ENCODE measurements around the gene KHDRBS2.

Gene KHDRBS2

GRCh38 chr6:62009445-62009844, 276.6 kb downstream of the KHDRBS2 start:
- DNase-seq = no peak

DNA sequence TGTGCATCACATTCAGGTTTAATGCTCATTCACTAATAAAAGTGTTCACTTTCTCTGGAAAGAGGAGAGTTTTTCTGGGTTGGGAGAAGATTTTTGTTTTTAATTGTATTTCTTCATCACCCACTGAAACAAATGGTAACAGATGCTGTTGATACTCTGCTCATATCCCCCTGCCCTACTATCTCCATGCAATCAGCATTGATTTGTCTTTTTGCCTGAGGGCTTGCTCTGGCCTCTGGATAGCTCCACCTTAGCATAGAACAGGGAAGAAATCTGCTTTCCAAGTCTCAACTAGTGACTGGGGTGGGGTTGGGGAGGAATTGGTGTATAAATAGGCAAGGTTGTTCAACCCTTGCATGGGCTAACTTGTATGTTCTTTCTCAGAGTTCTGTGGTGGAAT, 296.4 kb downstream of the KHDRBS2 start:
- DNase-seq = no peak

DNA sequence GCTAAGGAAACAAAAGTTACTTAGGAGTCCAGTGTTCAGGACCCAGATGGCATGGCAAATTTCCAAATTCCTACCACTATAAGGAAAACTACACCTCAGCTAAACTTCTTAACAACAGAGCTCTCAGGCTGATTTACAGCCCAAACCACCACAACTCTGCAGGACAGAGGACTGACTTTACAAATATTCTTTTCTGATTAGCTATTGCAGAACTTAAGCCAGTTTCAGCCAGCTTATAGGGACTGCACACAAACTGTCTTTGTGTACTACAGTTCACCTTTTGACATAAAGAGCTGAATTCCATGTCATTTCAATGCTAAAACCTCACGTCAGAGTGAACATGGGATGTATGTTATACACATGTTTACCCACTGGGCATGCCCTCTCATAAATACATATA, 305.4 kb downstream of the KHDRBS2 start:
- DNase-seq = no peak

DNA sequence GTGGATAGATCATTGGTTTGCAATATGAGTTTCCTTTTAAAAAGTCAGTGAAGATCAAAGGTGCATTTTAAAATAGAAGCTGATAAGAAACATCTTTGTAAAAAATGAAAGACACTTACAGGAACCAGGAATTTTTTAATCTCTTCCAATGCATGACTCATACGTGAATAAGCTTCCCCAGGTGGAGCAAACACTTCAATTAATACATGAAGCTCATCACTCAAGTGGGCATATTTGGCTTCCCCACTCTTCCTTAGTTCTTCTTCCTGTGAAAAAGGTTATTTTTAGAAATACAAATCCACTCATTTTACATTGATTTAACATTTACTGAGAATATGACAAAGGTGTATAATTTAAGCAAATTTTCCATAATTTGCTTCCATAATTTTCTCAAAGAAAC, 308.1 kb downstream of the KHDRBS2 start:
- DNase-seq = no peak

DNA sequence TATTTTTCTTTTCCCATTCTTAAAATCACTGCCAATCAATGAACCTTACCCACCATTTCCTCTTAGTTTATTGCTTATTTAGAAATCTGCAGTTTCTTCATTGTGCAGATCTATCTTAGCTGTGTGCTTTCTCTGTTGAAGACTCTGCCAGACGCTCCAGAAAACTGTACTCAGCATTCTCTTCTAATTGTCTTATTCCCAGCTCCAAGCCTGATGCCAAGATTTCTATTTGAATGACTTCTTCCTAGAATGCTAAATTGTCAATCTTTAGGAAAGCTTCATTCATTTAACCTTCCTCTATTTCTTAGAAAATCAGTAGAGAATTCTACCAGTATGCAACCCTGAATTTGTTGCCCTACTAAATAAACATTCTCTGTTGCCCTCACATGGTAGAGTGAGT, 308.9 kb downstream of the KHDRBS2 start:
- no peak for DNase-seq

GRCh38 chr6:61959196-61959595, 326.8 kb downstream of the KHDRBS2 start:
- no peak for DNase-seq

DNA sequence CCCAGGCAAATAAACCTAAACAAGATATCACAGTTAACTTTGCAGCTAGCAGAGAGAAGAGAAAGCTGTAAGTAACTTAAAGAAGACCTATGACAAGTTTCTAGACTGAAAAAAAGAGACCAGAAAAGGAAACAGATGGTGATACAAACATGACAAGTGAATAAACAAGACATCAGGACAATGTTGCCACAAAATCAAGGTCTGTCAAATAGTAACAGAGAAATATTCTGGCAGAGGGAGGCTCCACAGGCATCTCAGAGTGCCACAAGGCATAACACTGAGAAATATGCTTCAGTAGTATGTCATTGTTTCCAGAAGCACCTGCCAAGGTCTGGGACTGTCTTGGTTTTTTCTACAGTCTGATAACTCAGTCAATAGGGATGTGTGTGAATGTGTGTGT, 332.2 kb downstream of the KHDRBS2 start:
- no peak for DNase-seq

- no peak for DNase-seq
Observed at GRCh38 chr6:61951586-61951985, 334.4 kb downstream of the KHDRBS2 start.

DNA sequence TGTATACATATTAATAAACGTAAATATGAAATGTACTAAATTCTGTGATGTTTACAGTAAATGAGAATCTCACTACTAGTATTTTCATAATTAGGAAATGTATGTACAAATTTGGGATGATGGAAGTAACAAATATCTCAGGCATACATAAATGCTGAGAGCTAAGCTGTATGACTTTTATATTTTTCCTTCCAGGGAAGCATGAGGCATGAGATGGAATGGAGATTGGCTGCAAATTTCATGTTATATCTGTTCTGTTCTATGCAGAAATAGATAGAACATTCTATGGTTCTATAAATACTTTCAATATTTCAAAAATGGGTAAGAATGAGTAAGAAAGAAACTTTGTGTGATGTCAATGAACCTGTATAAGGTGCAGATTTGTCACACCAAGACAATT, 335.2 kb downstream of the KHDRBS2 start:
- DNase-seq = no peak

GRCh38 chr6:61949971-61950370, 336.1 kb downstream of the KHDRBS2 start:
- DNase-seq = no peak

DNA sequence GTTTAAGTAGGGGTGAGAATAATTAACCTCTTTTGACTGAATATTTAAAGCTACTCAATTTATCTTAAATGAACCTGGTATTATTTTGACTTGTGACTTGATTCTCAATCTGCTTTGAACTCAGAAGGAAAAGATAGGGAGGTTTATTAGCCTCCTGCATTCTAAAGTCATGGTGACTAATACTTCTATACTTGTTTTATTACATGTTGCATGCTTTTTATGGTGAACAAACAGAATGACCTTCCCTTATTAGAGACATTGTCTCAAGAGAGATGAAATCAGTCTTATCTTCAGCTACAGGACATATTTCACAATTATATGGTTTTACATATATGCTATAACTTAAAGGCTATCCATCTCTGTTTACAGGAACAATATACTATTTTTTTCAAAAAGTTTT, 336.9 kb downstream of the KHDRBS2 start:
- DNase-seq = no peak

GRCh38 chr6:61947311-61947947, 338.6 kb downstream of the KHDRBS2 start:
- DNase-seq = no peak

- no peak for DNase-seq
Observed at GRCh38 chr6:61940919-61941318, 345.1 kb downstream of the KHDRBS2 start.

DNA sequence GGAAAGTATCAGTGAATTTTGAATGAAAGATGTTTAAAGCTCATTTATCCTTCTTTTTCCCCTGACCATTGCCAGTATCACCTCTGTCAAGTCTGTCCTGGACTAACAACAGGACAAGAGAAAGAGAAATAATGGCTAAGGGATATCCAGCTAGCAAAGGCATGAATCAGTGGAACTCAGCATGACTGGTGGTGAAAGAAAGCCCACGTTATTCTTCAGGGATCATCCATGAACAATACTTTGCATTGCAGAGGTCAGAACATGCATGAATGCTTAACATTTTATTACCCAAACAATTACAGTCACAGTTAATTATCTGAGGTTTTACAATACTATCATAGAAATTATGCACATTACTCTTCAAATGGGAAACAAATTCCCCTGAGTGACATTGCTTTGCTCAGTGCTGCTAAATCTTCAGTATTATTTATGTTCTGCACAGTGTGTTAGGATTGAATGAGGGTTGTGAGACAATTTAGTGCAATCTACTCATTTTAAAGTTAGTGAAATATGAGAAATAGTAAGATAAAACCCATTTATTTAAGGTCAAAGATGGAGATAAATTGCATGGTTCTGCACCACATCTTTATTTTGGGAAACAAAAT, 350.7 kb downstream of the KHDRBS2 start:
- DNase-seq = no peak

DNA sequence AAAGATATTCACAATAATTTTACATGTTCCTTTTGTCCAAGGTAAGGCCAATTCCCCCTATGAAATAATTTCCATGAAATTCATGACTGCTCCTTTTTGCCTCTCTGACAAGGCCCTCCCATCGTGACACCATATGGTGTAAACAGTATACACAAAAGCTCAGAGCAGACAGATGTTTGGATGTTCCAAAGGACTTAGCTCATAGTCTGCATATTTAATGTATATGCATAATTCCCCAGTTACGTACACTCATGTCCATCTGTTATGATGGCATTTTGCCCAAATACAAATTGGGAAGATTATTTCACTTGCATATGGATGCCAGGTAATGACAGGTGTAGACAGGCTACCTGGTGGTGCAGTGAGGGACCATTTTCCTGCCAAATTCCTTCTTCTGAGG, 376.5 kb downstream of the KHDRBS2 start:
- no peak for DNase-seq

DNA sequence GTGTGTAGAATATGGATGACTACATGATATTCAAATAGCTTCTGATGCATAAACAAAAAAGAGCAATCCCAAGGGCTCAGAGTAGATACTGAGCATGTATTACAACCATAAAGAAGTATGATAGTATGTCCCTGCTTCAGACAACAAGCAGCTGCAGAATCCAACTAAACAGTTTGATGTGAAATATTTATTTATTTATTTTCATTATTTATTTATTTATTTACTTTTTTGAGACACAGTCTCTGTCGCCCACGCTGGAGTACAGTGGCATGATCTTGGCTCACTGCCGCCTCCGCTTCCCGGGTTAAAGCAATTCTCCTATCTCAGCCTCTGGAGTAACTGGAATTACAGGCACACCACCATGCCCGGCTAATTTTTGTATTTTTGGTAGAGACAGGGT, 384.3 kb downstream of the KHDRBS2 start:
- no peak for DNase-seq

GRCh38 chr6:61894536-61894935, 391.5 kb downstream of the KHDRBS2 start:
- DNase-seq = no peak

- DNase-seq = no peak
Observed at GRCh38 chr6:61887423-61887822, 398.6 kb downstream of the KHDRBS2 start.

GRCh38 chr6:61886608-61887259, 399.3 kb downstream of the KHDRBS2 start:
- no peak for DNase-seq

DNA sequence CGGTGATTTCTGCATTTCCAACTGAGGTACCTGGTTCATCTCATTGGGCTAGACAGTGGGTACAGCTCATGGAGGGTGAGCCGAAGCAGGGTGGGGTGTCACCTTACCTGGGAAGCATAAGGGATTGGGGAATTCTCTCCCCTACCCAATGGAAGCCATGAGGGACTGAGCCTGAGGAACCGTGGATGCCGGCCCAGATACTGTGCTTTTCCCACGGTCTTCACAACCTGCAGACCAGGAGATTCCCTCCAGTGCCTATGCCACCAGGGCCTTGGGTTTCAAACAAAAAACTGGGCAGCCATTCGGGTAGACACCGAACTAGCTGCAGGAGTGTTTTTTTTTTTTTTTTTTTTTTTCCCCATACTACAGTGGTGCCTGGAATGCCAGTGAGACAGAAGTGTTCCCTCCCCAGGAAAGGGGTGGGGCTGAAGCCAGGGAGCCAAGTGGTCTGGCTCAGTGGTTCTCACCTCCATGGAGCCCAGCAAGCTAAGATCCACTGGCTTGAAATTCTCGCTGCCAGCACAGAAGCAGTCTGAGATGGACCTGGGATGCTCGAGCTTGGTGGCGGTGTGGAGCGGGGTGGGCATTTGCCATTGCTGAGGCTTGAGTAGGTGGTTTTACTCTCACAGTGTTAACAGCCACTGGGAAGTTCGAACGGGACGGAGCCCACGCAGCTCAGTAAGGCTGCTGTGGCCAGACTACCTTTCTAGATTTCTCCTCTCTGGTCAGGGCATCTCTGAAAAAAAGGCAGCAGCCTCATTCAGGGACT, 416.2 kb downstream of the KHDRBS2 start:
- no peak for DNase-seq

DNA sequence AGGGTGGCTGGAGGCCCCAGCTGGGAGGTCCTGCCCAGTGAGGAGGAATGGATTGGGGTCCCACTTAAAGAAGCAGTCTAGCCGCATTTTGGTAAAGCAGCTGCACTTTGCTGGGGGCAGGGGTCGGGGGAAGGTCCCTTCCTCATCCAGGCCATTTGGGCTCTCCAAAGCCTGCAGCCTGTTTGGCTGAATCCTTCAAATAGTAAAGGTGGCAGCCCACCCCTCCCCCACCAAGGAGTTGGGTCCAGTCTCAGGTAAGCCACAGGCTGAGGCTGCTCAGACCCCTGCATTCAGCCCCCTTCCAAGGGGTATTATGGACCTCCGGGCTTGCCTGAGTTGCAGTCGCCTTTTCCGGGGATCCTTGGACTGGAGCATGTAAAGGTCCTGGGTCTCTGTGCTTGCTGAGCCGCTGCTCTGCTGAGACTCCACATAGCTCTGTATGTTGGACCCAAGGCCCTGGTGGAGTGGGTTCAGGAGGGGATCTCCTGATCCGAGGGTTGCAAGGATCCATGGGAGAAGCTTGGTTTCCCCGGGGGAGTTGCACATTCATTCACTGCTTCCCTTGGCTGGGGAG, 417.4 kb downstream of the KHDRBS2 start:
- DNase-seq = no peak

- DNase-seq = no peak
Observed at GRCh38 chr6:61867635-61868034, 418.4 kb downstream of the KHDRBS2 start.

GRCh38 chr6:61857541-61857940, 428.5 kb downstream of the KHDRBS2 start:
- DNase-seq = no peak

- no peak for DNase-seq
Observed at GRCh38 chr6:61841958-61842357, 444.1 kb downstream of the KHDRBS2 start.
